GM18508 (cell line): ENCODE data around the gene SOAT2.
"Not testable (repeated sequence)": the region's sequence is repeated elsewhere in the genome, so short reads cannot be mapped to it uniquely, and the experiment has no call there.

Source experiments
- ATAC-seq: cut with Tn5 transposase; IDR thresholded peaks from one replicate; pipeline ENCODE4 v1.9.1; 2021; ENCODE audit warnings: moderate number of reproducible peaks; ENCODE audit not compliant: insufficient read depth, unreplicated experiment

SOAT2 gene

GRCh38 chr12:53101931-53102781 is 1.1 kb upstream of the SOAT2 start:
- ATAC-seq: no peak

- ATAC-seq: no peak
These were observed 597 bp downstream of the SOAT2 start for GRCh38 chr12:53103860-53104305.

- no peak for ATAC-seq
These were observed 2.0 kb downstream of the SOAT2 start for GRCh38 chr12:53105256-53105655.

- ATAC-seq: no peak
These were observed 2.6 kb downstream of the SOAT2 start for GRCh38 chr12:53105712-53106439.

- ATAC-seq: no peak
These were observed 3.8 kb downstream of the SOAT2 start for GRCh38 chr12:53107122-53107521.

GRCh38 chr12:53112431-53112830 is 9.1 kb downstream of the SOAT2 start:
- ATAC-seq: not testable (repeated sequence)

- no peak for ATAC-seq
These were observed 9.9 kb downstream of the SOAT2 start for GRCh38 chr12:53113136-53113705.

- no peak for ATAC-seq
These were observed 10.7 kb downstream of the SOAT2 start for GRCh38 chr12:53113951-53114350.

- no peak for ATAC-seq
These were observed 12.0 kb downstream of the SOAT2 start for GRCh38 chr12:53115112-53115890.

GRCh38 chr12:53115891-53116648 is 12.8 kb downstream of the SOAT2 start:
- ATAC-seq: no peak

GRCh38 chr12:53118751-53119300 is 15.5 kb downstream of the SOAT2 start:
- no peak for ATAC-seq

- no peak for ATAC-seq
These were observed 17.6 kb downstream of the SOAT2 start for GRCh38 chr12:53120685-53121525.

GRCh38 chr12:53122961-53123468 is 19.7 kb downstream of the SOAT2 start:
- no peak for ATAC-seq

GRCh38 chr12:53123578-53124351 is 20.5 kb downstream of the SOAT2 start:
- no peak for ATAC-seq

GRCh38 chr12:53124352-53124723 is 21.1 kb downstream of the SOAT2 start:
- ATAC-seq: no peak

- ATAC-seq: no peak
These were observed 23.9 kb downstream of the SOAT2 start for GRCh38 chr12:53127169-53127568.

GRCh38 chr12:53128780-53129569 is 25.7 kb downstream of the SOAT2 start:
- no peak for ATAC-seq
